ENCODE results near the gene RAB3A. TPM values are rescaled to one million over a fixed set of nuclear protein-coding genes. Genes with fewer than 3 reads are reported as not detected.

The RAB3A gene
- total RNA-seq, 1 donor from 2014 or later, result 0.53 TPM

GRCh38 chr19:18245297-18245696, 41.5 kb upstream of the RAB3A start:
- Histone ChIP-seq H3K4me3 (ENCODE audit: low read depth, low read length) (no peak overlapping the region), H3K36me3 (ENCODE audit: control insufficient read depth, insufficient read depth, low read length) (no peaks in the 10 kb centered on the region), H3K27me3 (ENCODE audit: control insufficient read depth, insufficient read depth, low read length) (no peaks in the 10 kb centered on the region)
- FAIRE-seq, result no peak
- no peak for DNase-seq (ENCODE audit: low read depth)
- TF ChIP-seq CTCF (IDR thresholded peaks at IDR 0.05; ENCODE audit: insufficient read depth, low read length, severe bottlenecking), result no peak

- H3K36me3 ChIP-seq (ENCODE audit: control insufficient read depth, insufficient read depth, low read length), result no peaks in the 10 kb centered on the region
- no peak overlapping the region for H3K4me3 ChIP-seq (ENCODE audit: low read depth, low read length)
- no peak for FAIRE-seq
- no peak for TF ChIP-seq CTCF (IDR thresholded peaks at IDR 0.05; ENCODE audit: insufficient read depth, low read length, severe bottlenecking)
- H3K27me3 ChIP-seq (ENCODE audit: control insufficient read depth, insufficient read depth, low read length), result no peaks in the 10 kb centered on the region
- no peak for DNase-seq (ENCODE audit: low read depth)
Observed at GRCh38 chr19:18239303-18239702, 35.5 kb upstream of the RAB3A start.

- Histone ChIP-seq H3K36me3 (ENCODE audit: control insufficient read depth, insufficient read depth, low read length) (no peaks in the 10 kb centered on the region), H3K27me3 (ENCODE audit: control insufficient read depth, insufficient read depth, low read length) (peaks cover 3% of the 10 kb centered on the region), H3K4me3 (ENCODE audit: low read depth, low read length) (no peak overlapping the region)
- no peak for TF ChIP-seq CTCF (IDR thresholded peaks at IDR 0.05; ENCODE audit: insufficient read depth, low read length, severe bottlenecking)
- FAIRE-seq, result no peak
- DNase-seq (ENCODE audit: low read depth), result no peak
Observed at GRCh38 chr19:18234194-18234593, 30.4 kb upstream of the RAB3A start.

- DNase-seq (ENCODE audit: low read depth) (peak; percentile 15), FAIRE-seq (no peak)
- no peaks in the 10 kb centered on the region for H3K36me3 ChIP-seq (ENCODE audit: control insufficient read depth, insufficient read depth, low read length)
- peaks cover 3% of the 10 kb centered on the region for H3K27me3 ChIP-seq (ENCODE audit: control insufficient read depth, insufficient read depth, low read length)
- no peak overlapping the region for H3K4me3 ChIP-seq (ENCODE audit: low read depth, low read length)
- no peak for TF ChIP-seq CTCF (IDR thresholded peaks at IDR 0.05; ENCODE audit: insufficient read depth, low read length, severe bottlenecking)
Observed at GRCh38 chr19:18233224-18233825, 29.5 kb upstream of the RAB3A start.

GRCh38 chr19:18232540-18233223, 28.8 kb upstream of the RAB3A start:
- DNase-seq (ENCODE audit: low read depth) (no peak), FAIRE-seq (no peak)
- peaks cover 3% of the 10 kb centered on the region for H3K27me3 ChIP-seq (ENCODE audit: control insufficient read depth, insufficient read depth, low read length)
- no peak for TF ChIP-seq CTCF (IDR thresholded peaks at IDR 0.05; ENCODE audit: insufficient read depth, low read length, severe bottlenecking)
- H3K4me3 ChIP-seq (ENCODE audit: low read depth, low read length), result no peak overlapping the region
- H3K36me3 ChIP-seq (ENCODE audit: control insufficient read depth, insufficient read depth, low read length), result no peaks in the 10 kb centered on the region

Measured in bronchial epithelial cell (primary cell).